ENCODE results near the gene YAF2. TPM values are rescaled to one million over a fixed set of nuclear protein-coding genes. Genes with fewer than 3 reads are reported as not detected.

Gene YAF2
- total RNA-seq, 1 experiment from 2014 or later, result 15.0 TPM

GRCh38 chr12:42281844-42282243, 43.8 kb upstream of the YAF2 start:
- no peak overlapping the region for H3K9ac ChIP-seq (ENCODE audit: low read length)
- no peaks in the 10 kb centered on the region for H3K27me3 ChIP-seq (ENCODE audit: insufficient read depth, low read length)
- H3K4me2 ChIP-seq (ENCODE audit: low read length), result no peak overlapping the region
- no peaks in the 10 kb centered on the region for H3K9me2 ChIP-seq (ENCODE audit: insufficient read depth)
- H3K36me3 ChIP-seq (ENCODE audit: control insufficient read depth in 1 of 2, insufficient read depth in 2 of 2, low read length in 2 of 2), result no peaks in the 10 kb centered on the region
- no peak overlapping the region for H2AFZ ChIP-seq (ENCODE audit: low read depth, low read length, poor library complexity, severe bottlenecking)
- no peak overlapping the region for H3K27ac ChIP-seq (ENCODE audit: low read depth, low read length)
- H3K9me3 ChIP-seq (ENCODE audit: control insufficient read depth in 1 of 2, insufficient read depth in 1 of 2, low read depth in 1 of 2, low read length in 2 of 2), result no peaks in the 10 kb centered on the region
- intact Hi-C loops (cut with micrococcal nuclease), result no loop called here
- CTCF ChIA-PET, result no interaction called here
- ATAC-seq (no peak), DNase-seq (ENCODE audit: low read depth, low spot score) (no peak)
- H3K4me3 ChIP-seq (replicated peaks in 1 of 2; ENCODE audit: low read depth in 1 of 2, low read length in 2 of 2), result no peak overlapping the region
- no peaks in the 10 kb centered on the region for H3K79me2 ChIP-seq (ENCODE audit: insufficient read depth, low read length)
- POLR2A ChIA-PET, result interaction anchor here (0.5 kb wide), 1 partner anchor 17 kb away, joined by 4 read pairs; no protein-coding TSS in a partner anchor
- no peaks in the 10 kb centered on the region for H4K20me1 ChIP-seq (ENCODE audit: insufficient read depth)
- TF ChIP-seq YY1 (IDR thresholded peaks at IDR 0.05; ENCODE audit: extremely low read depth, insufficient replicate concordance, low read depth, low read length) (no peak), EZH2phosphoT487 (IDR thresholded peaks at IDR 0.05; ENCODE audit: borderline replicate concordance) (no peak), EZH2 (IDR thresholded peaks at IDR 0.05) (no peak), RAD21 (IDR thresholded peaks at IDR 0.05; ENCODE audit: low read depth) (no peak), SP1 (IDR thresholded peaks at IDR 0.05; ENCODE audit: low read depth) (no peak), ZNF274 (IDR thresholded peaks at IDR 0.05; ENCODE audit: low read depth, low read length) (no peak), ZFX (IDR thresholded peaks at IDR 0.05) (no peak)
- H3K4me1 ChIP-seq (ENCODE audit: control insufficient read depth in 1 of 2, insufficient read depth in 2 of 2, low read length in 2 of 2), result no peaks in the 10 kb centered on the region
- RAD21 ChIA-PET (ENCODE audit: low non-redundant PET in 1 of 2, low total read pairs in 2 of 2, uncharacterized antibody in 2 of 2, unreplicated experiment in 2 of 2), result no interaction called here
- BruUV-seq (replicated peaks), result no TSS peak

GRCh38 chr12:42281278-42281677, 43.2 kb upstream of the YAF2 start:
- no TSS peak for BruUV-seq (replicated peaks)
- H3K27ac ChIP-seq (ENCODE audit: low read depth, low read length), result no peak overlapping the region
- ChIA-PET RAD21 (ENCODE audit: low non-redundant PET in 1 of 2, low total read pairs in 2 of 2, uncharacterized antibody in 2 of 2, unreplicated experiment in 2 of 2) (no interaction called here), CTCF (no interaction called here), POLR2A (no interaction called here)
- H3K4me1 ChIP-seq (ENCODE audit: control insufficient read depth in 1 of 2, insufficient read depth in 2 of 2, low read length in 2 of 2), result no peaks in the 10 kb centered on the region
- H3K9me3 ChIP-seq (ENCODE audit: control insufficient read depth in 1 of 2, insufficient read depth in 1 of 2, low read depth in 1 of 2, low read length in 2 of 2), result no peaks in the 10 kb centered on the region
- H3K4me2 ChIP-seq (ENCODE audit: low read length), result no peak overlapping the region
- no peaks in the 10 kb centered on the region for H4K20me1 ChIP-seq (ENCODE audit: insufficient read depth)
- no peak overlapping the region for H2AFZ ChIP-seq (ENCODE audit: low read depth, low read length, poor library complexity, severe bottlenecking)
- TF ChIP-seq MAX (IDR thresholded peaks at IDR 0.05) (no peak), SIN3A (IDR thresholded peaks at IDR 0.05; ENCODE audit: low read depth) (no peak), POLR2AphosphoS5 (IDR thresholded peaks at IDR 0.05; ENCODE audit: low read depth, low read length) (no peak), JUND (IDR thresholded peaks at IDR 0.05) (no peak), CTCF (IDR thresholded peaks at IDR 0.05 in 2 of 3, conservative IDR thresholded peaks at IDR 0.05 in 1 of 3; ENCODE audit: borderline replicate concordance in 1 of 3, insufficient read depth in 1 of 3, low read depth in 2 of 3, low read length in 2 of 3) (no peak), ZFX (IDR thresholded peaks at IDR 0.05) (no peak), YY1 (IDR thresholded peaks at IDR 0.05; ENCODE audit: extremely low read depth, insufficient replicate concordance, low read depth, low read length) (no peak), CBX3 (IDR thresholded peaks at IDR 0.05; ENCODE audit: low read depth) (no peak), EZH2phosphoT487 (IDR thresholded peaks at IDR 0.05; ENCODE audit: borderline replicate concordance) (no peak), FOSL1 (IDR thresholded peaks at IDR 0.05; ENCODE audit: low read depth) (no peak), TCF7L2 (IDR thresholded peaks at IDR 0.05; ENCODE audit: borderline replicate concordance, extremely low read depth, insufficient read depth, insufficient read length) (no peak), ELF1 (IDR thresholded peaks at IDR 0.05; ENCODE audit: borderline replicate concordance, low read depth) (no peak), EZH2 (IDR thresholded peaks at IDR 0.05) (no peak), RAD21 (IDR thresholded peaks at IDR 0.05; ENCODE audit: low read depth) (no peak), POLR2A (IDR thresholded peaks at IDR 0.05; ENCODE audit: borderline replicate concordance, extremely low read depth, insufficient read depth, insufficient read length) (no peak)
- H3K27me3 ChIP-seq (ENCODE audit: insufficient read depth, low read length), result no peaks in the 10 kb centered on the region
- intact Hi-C loops (cut with micrococcal nuclease), result no loop called here
- no peak for ATAC-seq
- no peak overlapping the region for H3K9ac ChIP-seq (ENCODE audit: low read length)
- H3K36me3 ChIP-seq (ENCODE audit: control insufficient read depth in 1 of 2, insufficient read depth in 2 of 2, low read length in 2 of 2), result no peaks in the 10 kb centered on the region
- no peak overlapping the region for H3K4me3 ChIP-seq (replicated peaks in 1 of 2; ENCODE audit: low read depth in 1 of 2, low read length in 2 of 2)
- no peaks in the 10 kb centered on the region for H3K9me2 ChIP-seq (ENCODE audit: insufficient read depth)
- H3K79me2 ChIP-seq (ENCODE audit: insufficient read depth, low read length), result no peaks in the 10 kb centered on the region
- no peak for DNase-seq (ENCODE audit: low read depth, low spot score)
